Cardiac muscle cell (in vitro differentiated cells and primary cell): ENCODE results near the gene PAMR1. TPM values are rescaled to one million over a fixed set of nuclear protein-coding genes. Genes with fewer than 3 reads are reported as not detected.
A peak's percentile ranks its signal among the peaks of the same experiment; 100 is the strongest.

Experiments used
- DNase-seq, 2 donors: peaks; one replicate each; pipeline versions ENCODE4 v3.0.0 to v3.0.0-alpha.2; 2010 to 2017; ENCODE audit warnings: low read depth in 1 of 2, low spot score in 1 of 2
- H3K27ac ChIP-seq: fragments of 200-600 bp; sonication (generic); 2 replicates; pipeline ENCODE4 v1.5.1; 2016
- H3K27me3 ChIP-seq: fragments of 200-600 bp; sonication (generic); 2 replicates; pipeline ENCODE4 v1.6.0; 2016; ENCODE audit warnings: control low read depth
- H3K36me3 ChIP-seq: fragments of 200-600 bp; sonication (generic); 2 replicates; pipeline ENCODE4 v1.5.1; 2016; ENCODE audit warnings: control low read depth
- H3K4me1 ChIP-seq: fragments of 200-600 bp; sonication (generic); 2 replicates; pipeline ENCODE4 v1.8.1; 2017; ENCODE audit warnings: low read depth, mild to moderate bottlenecking, mixed run types
- H3K4me3 ChIP-seq: fragments of 200-600 bp; sonication (generic); 2 replicates; pipeline ENCODE4 v1.5.1; 2016; ENCODE audit warnings: mild to moderate bottlenecking
- H3K9me3 ChIP-seq: fragments of 200-600 bp; sonication (generic); 2 replicates; pipeline ENCODE4 v1.5.1; 2017; ENCODE audit warnings: low read depth, mild to moderate bottlenecking, control low read depth
- polyA plus RNA-seq: library from polyadenylated mRNA; unstranded; fragments of >200 nt; fragmentation: Nextera tagmentation; extraction: Ambion mirVana; gene quantifications from 2 replicates; pipeline ENCODE4 v1.2.1, GENCODE V29; 2016
- total RNA-seq: library from RNA; depleted of rRNA; stranded (reverse); fragments of >200 nt; gene quantifications from 2 replicates; pipeline ENCODE4 v1.2.3, GENCODE V29; 2016
- TF ChIP-seq, protein P1 (sequence below): IDR thresholded peaks from 2 replicates; pipeline ENCODE4 v1.5.1; 2012; ENCODE audit warnings: low read depth, mild to moderate bottlenecking, low read length

The PAMR1 gene
- total and polyA plus RNA-seq, 2 experiments from 2014 or later, result 0.15 to 0.77 TPM

DNA sequence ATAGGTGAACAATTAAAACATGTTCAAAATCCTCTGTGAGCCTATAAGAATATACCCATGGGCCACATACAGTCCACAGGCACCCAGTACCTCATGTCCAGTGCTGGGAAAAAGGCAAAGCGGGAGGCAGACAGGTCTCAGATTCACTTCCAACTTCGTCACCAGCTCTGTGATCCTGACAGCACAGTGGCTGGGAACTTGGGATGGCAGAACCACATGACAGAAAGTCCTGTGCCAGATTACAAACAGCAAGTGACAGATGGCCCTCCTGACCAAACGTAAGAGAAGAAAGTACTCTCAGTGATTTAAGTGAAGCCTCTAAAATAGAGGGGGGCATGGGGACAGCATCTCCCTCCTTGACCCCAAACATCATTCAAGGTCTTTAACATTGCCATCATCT lies 111.8 kb downstream of the PAMR1 start:
- TF ChIP-seq, protein P1, sequence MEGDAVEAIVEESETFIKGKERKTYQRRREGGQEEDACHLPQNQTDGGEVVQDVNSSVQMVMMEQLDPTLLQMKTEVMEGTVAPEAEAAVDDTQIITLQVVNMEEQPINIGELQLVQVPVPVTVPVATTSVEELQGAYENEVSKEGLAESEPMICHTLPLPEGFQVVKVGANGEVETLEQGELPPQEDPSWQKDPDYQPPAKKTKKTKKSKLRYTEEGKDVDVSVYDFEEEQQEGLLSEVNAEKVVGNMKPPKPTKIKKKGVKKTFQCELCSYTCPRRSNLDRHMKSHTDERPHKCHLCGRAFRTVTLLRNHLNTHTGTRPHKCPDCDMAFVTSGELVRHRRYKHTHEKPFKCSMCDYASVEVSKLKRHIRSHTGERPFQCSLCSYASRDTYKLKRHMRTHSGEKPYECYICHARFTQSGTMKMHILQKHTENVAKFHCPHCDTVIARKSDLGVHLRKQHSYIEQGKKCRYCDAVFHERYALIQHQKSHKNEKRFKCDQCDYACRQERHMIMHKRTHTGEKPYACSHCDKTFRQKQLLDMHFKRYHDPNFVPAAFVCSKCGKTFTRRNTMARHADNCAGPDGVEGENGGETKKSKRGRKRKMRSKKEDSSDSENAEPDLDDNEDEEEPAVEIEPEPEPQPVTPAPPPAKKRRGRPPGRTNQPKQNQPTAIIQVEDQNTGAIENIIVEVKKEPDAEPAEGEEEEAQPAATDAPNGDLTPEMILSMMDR, result no peak
- Histone ChIP-seq H3K27me3 (peaks cover 61% of the 10 kb centered on the region), H3K4me1 (peaks cover 5% of the 10 kb centered on the region), H3K36me3 (no peaks in the 10 kb centered on the region), H3K27ac (no peak overlapping the region), H3K4me3 (no peak overlapping the region), H3K9me3 (no peaks in the 10 kb centered on the region)
- DNase-seq, result no peak

DNA sequence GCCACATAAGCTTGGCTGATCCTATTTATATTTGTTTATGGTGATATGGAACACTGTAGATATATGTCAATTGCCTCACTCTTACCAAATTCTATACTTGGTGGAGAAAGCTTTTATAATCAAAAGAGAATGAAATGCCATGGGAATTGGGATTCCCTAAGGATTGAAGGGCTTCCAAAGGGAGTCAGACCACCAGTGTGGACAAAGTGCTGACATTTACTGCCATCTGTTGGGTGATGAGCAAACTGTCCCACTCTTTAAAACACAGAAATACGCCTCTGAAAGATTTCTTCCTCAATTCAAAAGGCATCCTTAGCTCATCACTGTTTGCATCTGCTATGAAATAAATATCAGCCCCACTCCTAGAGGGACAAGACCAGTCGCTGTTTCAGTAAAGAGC lies 113.1 kb downstream of the PAMR1 start:
- Histone ChIP-seq H3K36me3 (no peaks in the 10 kb centered on the region), H3K9me3 (no peaks in the 10 kb centered on the region), H3K27ac (no peak overlapping the region), H3K4me1 (no peaks in the 10 kb centered on the region), H3K27me3 (peaks cover 48% of the 10 kb centered on the region), H3K4me3 (no peak overlapping the region)
- TF ChIP-seq, protein P1, result peak; percentile 32
- peak; percentile 21 to 44 for DNase-seq

DNA sequence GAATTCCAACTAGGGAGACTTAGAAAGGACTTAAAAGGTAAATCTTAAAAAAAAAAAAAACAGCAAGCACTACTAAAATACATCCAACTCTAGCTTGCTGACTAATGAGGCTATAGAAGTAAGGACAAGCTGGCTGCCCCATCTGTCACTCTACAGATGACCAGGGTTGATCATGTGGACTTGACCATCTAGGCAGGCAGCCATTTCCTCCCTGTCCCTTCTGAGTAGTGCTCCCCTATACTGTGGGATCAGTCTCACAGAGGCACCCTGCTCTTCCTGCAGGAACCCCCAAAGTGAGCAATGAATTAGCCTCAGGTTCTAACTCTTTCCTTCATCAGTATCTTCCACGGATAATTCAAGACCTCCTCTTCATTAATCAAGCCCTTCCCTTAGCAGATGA lies 118.4 kb downstream of the PAMR1 start:
- H3K36me3 ChIP-seq, result no peaks in the 10 kb centered on the region
- no peaks in the 10 kb centered on the region for H3K4me1 ChIP-seq
- no peak overlapping the region for H3K4me3 ChIP-seq
- TF ChIP-seq, protein P1, result no peak
- no peak for DNase-seq
- H3K27me3 ChIP-seq, result peaks cover 16% of the 10 kb centered on the region
- H3K27ac ChIP-seq, result no peak overlapping the region
- no peaks in the 10 kb centered on the region for H3K9me3 ChIP-seq

GRCh38 chr11:35404388-35404775 lies 121.0 kb downstream of the PAMR1 start:
- Histone ChIP-seq H3K27ac (no peak overlapping the region), H3K4me1 (no peaks in the 10 kb centered on the region), H3K4me3 (no peak overlapping the region), H3K9me3 (no peaks in the 10 kb centered on the region), H3K27me3 (peaks cover 6% of the 10 kb centered on the region), H3K36me3 (no peaks in the 10 kb centered on the region)
- DNase-seq, result peak; percentile 41 to 57
- TF ChIP-seq, protein P1, result peak; percentile 59

- no peaks in the 10 kb centered on the region for H3K36me3 ChIP-seq
- TF ChIP-seq, protein P1, result no peak
- peaks cover 6% of the 10 kb centered on the region for H3K27me3 ChIP-seq
- DNase-seq, result no peak
- H3K4me3 ChIP-seq, result no peak overlapping the region
- no peaks in the 10 kb centered on the region for H3K9me3 ChIP-seq
- no peaks in the 10 kb centered on the region for H3K4me1 ChIP-seq
- no peak overlapping the region for H3K27ac ChIP-seq
Observed at GRCh38 chr11:35403765-35404387, 121.5 kb downstream of the PAMR1 start.
